Nephron progenitor cell (in vitro differentiated cells): ENCODE results near the gene PDCD1.
A peak's percentile ranks its signal among the peaks of the same experiment; 100 is the strongest.

ENCODE experiments used
- DNase-seq: peaks from one replicate; pipeline ENCODE4 v3.0.0; 2021
- H3K27ac Mint-ChIP-seq: 2 replicates; pipeline ENCODE4 v1.8.0; 2021; ENCODE audit warnings: mild to moderate bottlenecking, moderate library complexity, mixed read lengths
- H3K27me3 Mint-ChIP-seq: 2 replicates; pipeline ENCODE4 v1.8.0; 2021; ENCODE audit warnings: mild to moderate bottlenecking, low read depth, mixed read lengths; ENCODE audit not compliant: poor library complexity
- H3K36me3 Mint-ChIP-seq: 2 replicates; pipeline ENCODE4 v1.8.0; 2021; ENCODE audit warnings: low read depth, mixed read lengths
- H3K4me1 Mint-ChIP-seq: 2 replicates; pipeline ENCODE4 v1.8.0; 2021; ENCODE audit warnings: mixed read lengths
- H3K4me3 Mint-ChIP-seq: 2 replicates; pipeline ENCODE4 v1.8.0; 2021; ENCODE audit warnings: mild to moderate bottlenecking, moderate library complexity, mixed read lengths
- H3K9me3 Mint-ChIP-seq: 2 replicates; pipeline ENCODE4 v1.8.0; 2021; ENCODE audit warnings: mild to moderate bottlenecking, moderate library complexity, mixed read lengths
- CTCF ChIP-seq: fragments of 200-600 bp; sonication (generic); IDR thresholded peaks from 2 replicates; pipeline ENCODE4 v1.5.0; 2021; ENCODE audit warnings: antibody characterized with exemption

Gene PDCD1

GRCh38 chr2:241891988-241892298 is 33.2 kb upstream of the PDCD1 start:
- no peak for TF ChIP-seq CTCF
- Mint-ChIP-seq H3K4me1 (peaks cover 53% of the 10 kb centered on the region), H3K9me3 (peaks cover 17% of the 10 kb centered on the region), H3K4me3 (no peak overlapping the region), H3K36me3 (peaks cover 24% of the 10 kb centered on the region), H3K27ac (no peak overlapping the region), H3K27me3 (peaks cover 7% of the 10 kb centered on the region)
- no peak for DNase-seq

GRCh38 chr2:241891315-241891987 is 32.8 kb upstream of the PDCD1 start:
- TF ChIP-seq CTCF: no peak
- Mint-ChIP-seq H3K27me3 (peaks cover 7% of the 10 kb centered on the region), H3K4me3 (no peak overlapping the region), H3K9me3 (peaks cover 19% of the 10 kb centered on the region), H3K4me1 (peaks cover 57% of the 10 kb centered on the region), H3K36me3 (peaks cover 27% of the 10 kb centered on the region), H3K27ac (no peak overlapping the region)
- no peak for DNase-seq

GRCh38 chr2:241890524-241891235 is 32.0 kb upstream of the PDCD1 start:
- peaks cover 30% of the 10 kb centered on the region for H3K36me3 Mint-ChIP-seq
- H3K4me1 Mint-ChIP-seq: peaks cover 57% of the 10 kb centered on the region
- TF ChIP-seq CTCF: no peak
- H3K27ac Mint-ChIP-seq: no peak overlapping the region
- no peak overlapping the region for H3K4me3 Mint-ChIP-seq
- H3K9me3 Mint-ChIP-seq: peaks cover 21% of the 10 kb centered on the region
- H3K27me3 Mint-ChIP-seq: peaks cover 7% of the 10 kb centered on the region
- no peak for DNase-seq

GRCh38 chr2:241888641-241889040 is 29.9 kb upstream of the PDCD1 start:
- TF ChIP-seq CTCF: no peak
- no peak overlapping the region for H3K27ac Mint-ChIP-seq
- no peak overlapping the region for H3K4me3 Mint-ChIP-seq
- H3K9me3 Mint-ChIP-seq: peaks cover 21% of the 10 kb centered on the region
- H3K4me1 Mint-ChIP-seq: peaks cover 68% of the 10 kb centered on the region
- peaks cover 37% of the 10 kb centered on the region for H3K36me3 Mint-ChIP-seq
- no peak for DNase-seq
- H3K27me3 Mint-ChIP-seq: peaks cover 7% of the 10 kb centered on the region

GRCh38 chr2:241887806-241888522 is 29.3 kb upstream of the PDCD1 start:
- peaks cover 7% of the 10 kb centered on the region for H3K27me3 Mint-ChIP-seq
- no peak for TF ChIP-seq CTCF
- peaks cover 21% of the 10 kb centered on the region for H3K9me3 Mint-ChIP-seq
- peak overlapping the region; percentile 54 for H3K27ac Mint-ChIP-seq
- no peak for DNase-seq
- peaks cover 67% of the 10 kb centered on the region for H3K4me1 Mint-ChIP-seq
- peak overlapping the region; percentile 15 for H3K4me3 Mint-ChIP-seq
- peaks cover 37% of the 10 kb centered on the region for H3K36me3 Mint-ChIP-seq
